ENCODE results near the gene ATP5MC3.

DNA sequence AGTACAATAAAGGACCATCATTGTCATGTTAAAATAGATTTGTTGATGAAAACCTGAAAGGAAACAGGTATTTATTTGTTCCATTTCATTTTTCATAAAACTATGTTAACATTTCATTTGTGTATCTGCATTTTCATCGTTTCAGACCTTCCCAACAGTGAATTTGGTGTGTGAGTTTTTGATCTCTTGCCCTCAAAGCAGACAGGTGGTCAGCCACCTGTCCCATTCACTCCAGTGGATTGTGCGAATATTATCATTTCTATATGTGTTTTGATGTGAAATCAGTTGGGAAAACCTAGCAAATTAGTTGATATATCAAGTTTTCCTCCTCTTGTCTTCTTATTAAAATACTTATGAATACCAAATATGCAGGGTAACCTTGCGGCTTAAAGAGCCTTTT, 25.4 kb upstream of the ATP5MC3 start:
- TF ChIP-seq CTCF (IDR thresholded peaks at IDR 0.05; ENCODE audit: poor library complexity, severe bottlenecking) (no peak), TAF1 (IDR thresholded peaks at IDR 0.05; ENCODE audit: low read depth) (no peak), POLR2AphosphoS5 (IDR thresholded peaks at IDR 0.05) (no peak), EP300 (conservative IDR thresholded peaks at IDR 0.05; ENCODE audit: poor library complexity, severe bottlenecking) (no peak), RAD21 (conservative IDR thresholded peaks at IDR 0.05) (no peak)
